Upper lobe of left lung (tissue), 4 donors: ENCODE results near the gene FANCC.

ENCODE experiments used
- CTCF ChIP-seq, 6 experiments: fragments of 450-650 bp in 4 of 6; fragments of 200-600 bp in 2 of 6; sonication (generic) in 2 of 6; IDR thresholded peaks; one replicate each; pipeline ENCODE4 v1.5.1; 2016 to 2019; ENCODE audit warnings: antibody characterized with exemption in 6 of 6
- EP300 ChIP-seq, 4 donors: sonication (generic); formaldehyde crosslinking; IDR thresholded peaks; one replicate each; pipeline ENCODE4 v1.5.1; 2017; ENCODE audit warnings: antibody characterized with exemption in 4 of 4, control low read depth in 2 of 4

GRCh38 chr9:95120781-95121370 is 196.6 kb downstream of the FANCC start:
- TF ChIP-seq EP300 (IDR thresholded peaks at IDR 0.05) (no peak), CTCF (IDR thresholded peaks at IDR 0.05) (no peak)
